ENCODE measurements around the gene TTLL10. TPM values are rescaled to one million over a fixed set of nuclear protein-coding genes. Genes with fewer than 3 reads are reported as not detected.

The TTLL10 gene
- total and polyA plus RNA-seq, 2 of the 4 experiments (the other 2 are of a cell fraction): not detected

GRCh38 chr1:1124786-1125642 is 48.7 kb upstream of the TTLL10 start:
- Histone ChIP-seq H4K8ac (ENCODE audit: low read depth in 2 of 2, low read length in 2 of 2) (no peak overlapping the region), H2AK9ac (replicated peaks; ENCODE audit: low read depth, low read length, poor library complexity) (no peak overlapping the region), H2AFZ (replicated peaks; ENCODE audit: low read length, poor library complexity) (no peak overlapping the region), H3K23ac (ENCODE audit: low read depth, low read length) (no peak overlapping the region), H3K4me3 (ENCODE audit: insufficient read depth, low read depth, low read length) (no peak overlapping the region), H2AK5ac (ENCODE audit: low read depth, low read length) (no peak overlapping the region), H2BK20ac (ENCODE audit: low read depth, low read length) (no peak overlapping the region), H4K5ac (ENCODE audit: low read depth, low read length) (no peak overlapping the region), H4K91ac (ENCODE audit: insufficient read depth, low read depth, low read length) (no peak overlapping the region), H2BK15ac (ENCODE audit: low read depth, low read length) (no peak overlapping the region), H3K36me3 (ENCODE audit: control insufficient read depth, insufficient read depth, low read length) (no peaks in the 10 kb centered on the region), H2BK120ac (ENCODE audit: low read depth, low read length) (no peak overlapping the region), H2BK5ac (ENCODE audit: low read depth, low read length, poor library complexity, severe bottlenecking) (no peak overlapping the region), H3K14ac (replicated peaks; ENCODE audit: low read depth, low read length) (no peak overlapping the region), H3K9me1 (ENCODE audit: insufficient read depth, low read length) (peaks cover 9% of the 10 kb centered on the region), H3K79me1 (ENCODE audit: low read depth in 1 of 2, low read length in 2 of 2) (no peaks in the 10 kb centered on the region), H3K9me3 (ENCODE audit: control insufficient read depth, insufficient read depth, low read length) (0 out of 2 replicates have a peak, but pooled peaks cover 3% of the 10 kb centered on the region), H3K4ac (ENCODE audit: low read depth, low read length) (no peak overlapping the region), H3K27ac (ENCODE audit: insufficient read depth, low read length) (no peak overlapping the region), H3K4me1 (ENCODE audit: control insufficient read depth, insufficient read depth, low read length) (no peaks in the 10 kb centered on the region), H3K56ac (ENCODE audit: extremely low read depth, insufficient read depth, low read length) (no peak overlapping the region), H3K18ac (ENCODE audit: low read depth, low read length) (no peak overlapping the region), H4K20me1 (ENCODE audit: insufficient read depth, low read length) (no peaks in the 10 kb centered on the region), H3K27me3 (ENCODE audit: control insufficient read depth, insufficient read depth, low read length) (no peaks in the 10 kb centered on the region; the same call in 1 of the 2 replicates), H3K9ac (ENCODE audit: low read depth, low read length) (no peak overlapping the region), H3K4me2 (ENCODE audit: low read depth, low read length) (no peak overlapping the region)
- ATAC-seq (ENCODE audit: low read depth): no peak
- TF ChIP-seq NFE2L2 (IDR thresholded peaks at IDR 0.05; ENCODE audit: low read depth, low read length): no peak
- TF ChIP-seq BHLHE40 (IDR thresholded peaks at IDR 0.05; ENCODE audit: low read depth, low read length): no peak
- TF ChIP-seq CEBPB (IDR thresholded peaks at IDR 0.05; ENCODE audit: low read depth, low read length): no peak
- no peak for TF ChIP-seq RFX5 (IDR thresholded peaks at IDR 0.05; ENCODE audit: low read depth, low read length)
- no peak for TF ChIP-seq MAFK (IDR thresholded peaks at IDR 0.05; ENCODE audit: low read depth, low read length)
- dilution Hi-C loops (cut with HindIII; ENCODE audit: low sequenced_read_pairs, unreplicated experiment) (no loop called here), intact Hi-C loops (cut with micrococcal nuclease) (loop anchor here (5.0 kb wide), 1 partner anchor 182 kb away; the partner anchor contains the start of genes ACAP3 and PUSL1), in situ Hi-C loops (cut with MboI; ENCODE audit: low sequenced_read_pairs) (no loop called here)
- ChIA-PET POLR2A (ENCODE audit: unreplicated experiment) (no interaction called here), CTCF (no interaction called here)
- 80% methylated on average over 7 of the region's 29 CpGs; no CpG with 5 or more reads in 1 of the 2 experiments for WGBS, 2 experiments (ENCODE audit: extremely low coverage in 2 of 2, insufficient read length in 1 of 2)
- no TSS peak for BruUV-seq (replicated peaks)
- DNase-seq: no peak
